Measurements from ENCODE around the gene CEP95. TPM values are rescaled to one million over a fixed set of nuclear protein-coding genes. Genes with fewer than 3 reads are reported as not detected.

Gene CEP95
- polyA plus RNA-seq, 4 donors, result 17.1 to 75.0 (median 53.4) TPM

Other genes with a start within 250 kb of the CEP95 start
- gene TEX2, start 243.7 kb upstream of the CEP95 start, polyA plus RNA-seq, result 10 to 100 TPM in 2 of 4 donors, 1 to 10 TPM in 2; 4.2 to 44.1 (median 10.6) TPM
- 10 to 100 TPM in 2 of 4 donors, 1 to 10 TPM in 2; 1.1 to 85.1 (median 19.4) TPM for gene PECAM1, start 116.1 kb upstream of the CEP95 start, polyA plus RNA-seq
- 1 to 10 TPM; 2.0 to 5.4 (median 4.2) TPM for gene MILR1, start 57.9 kb upstream of the CEP95 start, polyA plus RNA-seq
- gene POLG2, start 9.9 kb upstream of the CEP95 start, polyA plus RNA-seq, result 10 to 100 TPM in 1 of 4 donors, 1 to 10 TPM in 3; 3.2 to 23.9 (median 6.2) TPM
- 100 to 1,000 TPM; 269 to 425 (median 321) TPM for gene DDX5, start 688 bp upstream of the CEP95 start, polyA plus RNA-seq
- 10 to 100 TPM in 2 of 4 donors, 1 to 10 TPM in 2; 8.0 to 20.1 (median 12.9) TPM for gene SMURF2, start 155.3 kb downstream of the CEP95 start, polyA plus RNA-seq

All from small intestine (tissue), 4 donors.